GM06990 (cell line): ENCODE results near the gene SLFNL1.

Experiments used
- DNase-seq: peaks from one replicate; pipeline ENCODE4 v3.0.0-alpha.2; 2011; ENCODE audit not compliant: insufficient read length; ENCODE audit errors: extremely low read depth
- H3K27me3 ChIP-seq: replicated peaks from 2 replicates; pipeline ENCODE4 v1.6.0; 2011; ENCODE audit warnings: low read length; ENCODE audit not compliant: control insufficient read depth, insufficient read depth
- H3K36me3 ChIP-seq: 2 replicates; pipeline ENCODE4 v1.5.1; 2011; ENCODE audit warnings: low read length; ENCODE audit not compliant: control insufficient read depth, insufficient read depth
- H3K4me3 ChIP-seq: replicated peaks from 2 replicates; pipeline ENCODE4 v1.5.1; 2011; ENCODE audit warnings: low read depth, mild to moderate bottlenecking, control low read depth, low read length
- TF ChIP-seq, protein P1 (sequence below): IDR thresholded peaks from 2 replicates; pipeline ENCODE4 v1.5.1; 2011; ENCODE audit warnings: low read length, control low read depth, mild to moderate bottlenecking, inconsistent platforms; ENCODE audit not compliant: insufficient read depth, poor library complexity, severe bottlenecking

Gene SLFNL1

DNA sequence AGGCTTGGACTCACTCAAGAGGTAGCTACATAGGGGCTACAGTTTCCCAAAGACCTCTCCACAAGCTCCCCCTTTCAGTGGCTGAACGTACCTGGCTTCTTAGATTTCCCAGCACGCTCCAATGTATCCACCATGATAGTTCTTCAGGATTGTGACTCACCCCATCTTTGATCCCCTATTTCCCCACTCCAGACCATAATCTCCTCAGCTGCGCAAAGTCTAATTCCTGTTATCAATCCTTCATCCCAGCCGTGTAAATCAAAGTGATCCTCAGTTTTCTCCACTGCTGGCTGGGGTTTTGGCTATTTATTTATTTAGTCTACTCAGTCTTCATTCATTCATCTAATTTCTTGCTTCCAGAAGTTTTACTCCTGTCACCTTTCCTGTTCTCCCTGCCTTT, 55.1 kb downstream of the SLFNL1 start:
- Histone ChIP-seq H3K4me3 (no peak overlapping the region), H3K27me3 (no peaks in the 10 kb centered on the region; the same call in 1 of the 2 replicates), H3K36me3 (no peaks in the 10 kb centered on the region)
- no peak for DNase-seq
- TF ChIP-seq, protein P1, sequence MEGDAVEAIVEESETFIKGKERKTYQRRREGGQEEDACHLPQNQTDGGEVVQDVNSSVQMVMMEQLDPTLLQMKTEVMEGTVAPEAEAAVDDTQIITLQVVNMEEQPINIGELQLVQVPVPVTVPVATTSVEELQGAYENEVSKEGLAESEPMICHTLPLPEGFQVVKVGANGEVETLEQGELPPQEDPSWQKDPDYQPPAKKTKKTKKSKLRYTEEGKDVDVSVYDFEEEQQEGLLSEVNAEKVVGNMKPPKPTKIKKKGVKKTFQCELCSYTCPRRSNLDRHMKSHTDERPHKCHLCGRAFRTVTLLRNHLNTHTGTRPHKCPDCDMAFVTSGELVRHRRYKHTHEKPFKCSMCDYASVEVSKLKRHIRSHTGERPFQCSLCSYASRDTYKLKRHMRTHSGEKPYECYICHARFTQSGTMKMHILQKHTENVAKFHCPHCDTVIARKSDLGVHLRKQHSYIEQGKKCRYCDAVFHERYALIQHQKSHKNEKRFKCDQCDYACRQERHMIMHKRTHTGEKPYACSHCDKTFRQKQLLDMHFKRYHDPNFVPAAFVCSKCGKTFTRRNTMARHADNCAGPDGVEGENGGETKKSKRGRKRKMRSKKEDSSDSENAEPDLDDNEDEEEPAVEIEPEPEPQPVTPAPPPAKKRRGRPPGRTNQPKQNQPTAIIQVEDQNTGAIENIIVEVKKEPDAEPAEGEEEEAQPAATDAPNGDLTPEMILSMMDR, result no peak
